HG03066 (cell line): ENCODE data around the gene NFAM1.

Source experiments
- ATAC-seq: cut with Tn5 transposase; IDR thresholded peaks from one replicate; pipeline ENCODE4 v1.9.1; 2021; ENCODE audit warnings: low read depth; ENCODE audit not compliant: unreplicated experiment

The NFAM1 gene

DNA sequence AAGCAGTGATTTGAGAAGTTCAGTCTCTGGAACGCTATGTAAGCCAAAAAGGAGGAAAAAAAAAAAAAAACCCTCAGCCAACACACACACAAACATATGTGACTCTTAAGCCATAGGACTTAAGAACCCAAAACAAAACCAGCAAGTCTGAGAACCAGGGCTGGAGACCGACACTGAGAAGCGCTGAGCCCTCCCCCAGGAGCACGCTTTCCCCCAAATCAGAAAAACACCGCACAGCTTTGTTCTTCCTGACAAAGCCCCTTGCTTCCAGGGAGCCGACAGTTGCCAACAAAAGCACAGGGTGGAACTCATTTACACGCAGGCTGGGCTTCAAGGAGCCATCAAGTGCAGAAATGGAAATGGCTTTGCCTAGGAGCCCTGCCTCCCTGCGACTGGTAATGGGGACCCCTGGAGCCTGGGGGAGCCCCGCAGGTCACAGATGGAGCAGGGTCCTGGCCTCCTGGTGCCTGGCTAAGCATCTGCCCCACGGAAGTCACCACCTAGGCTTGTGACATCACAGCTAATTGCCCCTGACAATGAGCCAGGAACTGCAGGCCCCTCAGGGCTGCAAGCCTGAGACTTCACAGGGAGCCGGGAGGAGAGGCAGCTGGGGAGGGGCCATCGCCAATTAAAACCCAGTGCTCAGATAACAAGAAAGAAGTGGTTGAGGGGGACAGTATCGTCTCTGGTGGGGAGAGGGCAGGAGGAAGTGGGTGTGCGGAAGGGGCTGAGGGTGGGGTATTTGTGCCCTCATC, 66.9 kb downstream of the NFAM1 start:
- ATAC-seq: no peak

DNA sequence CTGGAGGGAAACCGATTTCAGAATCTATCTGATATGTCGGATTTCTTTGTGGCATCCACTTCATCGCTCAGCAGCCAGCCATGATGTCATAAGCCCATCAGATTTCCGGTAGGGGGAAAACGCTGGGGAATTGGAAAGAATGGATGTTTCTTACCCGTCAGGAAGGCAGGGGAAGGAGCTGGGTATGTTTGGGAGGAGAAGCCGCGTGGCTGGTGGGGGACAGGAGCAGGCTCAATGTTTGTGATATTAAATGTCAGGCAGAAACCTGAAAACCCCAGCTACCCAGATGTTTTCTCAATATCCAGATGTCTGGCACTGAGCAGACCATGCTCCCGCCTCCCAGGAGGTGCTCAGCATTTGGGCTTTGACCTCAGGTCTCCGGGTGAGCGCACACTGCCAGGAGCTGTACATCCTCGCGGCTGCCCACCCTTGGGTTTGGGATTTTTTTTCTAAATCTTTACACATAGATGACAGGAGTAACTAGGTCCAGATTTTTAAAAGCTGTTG, 67.5 kb downstream of the NFAM1 start:
- no peak for ATAC-seq

DNA sequence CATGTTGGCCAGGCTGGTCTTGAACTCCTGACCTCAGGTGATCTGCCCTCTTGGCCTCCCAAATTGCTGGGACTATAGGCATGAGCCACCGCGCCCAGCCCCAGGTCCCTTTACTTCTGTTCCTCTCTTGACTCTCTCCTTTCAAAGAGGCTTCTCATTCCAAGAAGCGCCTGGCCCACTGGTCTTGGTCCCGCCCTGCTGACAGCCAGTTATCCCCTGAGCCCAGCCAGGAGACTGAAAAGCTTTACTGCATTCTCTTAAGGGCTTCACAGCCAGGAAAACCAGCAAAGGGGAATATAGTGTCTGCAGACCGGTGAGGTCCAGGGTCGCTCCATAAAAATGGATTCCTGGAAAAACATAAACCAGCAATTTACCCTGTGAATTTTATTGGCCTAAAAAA, 68.3 kb downstream of the NFAM1 start:
- ATAC-seq: no peak

DNA sequence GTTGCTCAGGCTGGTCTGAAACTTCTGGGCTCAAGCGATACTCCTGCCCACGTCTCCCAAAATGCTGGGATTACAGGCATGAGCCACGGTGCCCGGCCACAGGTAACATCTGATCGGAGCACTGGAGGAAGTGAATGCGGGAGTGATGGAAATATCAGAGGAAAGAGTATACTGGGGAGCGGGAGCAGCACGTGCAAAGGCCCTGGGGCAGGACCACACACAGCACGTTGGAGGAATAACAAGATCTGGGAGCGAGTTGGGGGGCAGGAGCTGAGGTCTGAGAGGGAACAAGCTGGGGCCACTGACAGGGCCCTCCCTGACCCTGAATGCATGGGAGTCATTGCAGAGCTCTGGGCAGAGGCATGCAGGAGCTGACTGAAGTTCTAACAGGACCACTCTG, 70.7 kb downstream of the NFAM1 start:
- ATAC-seq: no peak

DNA sequence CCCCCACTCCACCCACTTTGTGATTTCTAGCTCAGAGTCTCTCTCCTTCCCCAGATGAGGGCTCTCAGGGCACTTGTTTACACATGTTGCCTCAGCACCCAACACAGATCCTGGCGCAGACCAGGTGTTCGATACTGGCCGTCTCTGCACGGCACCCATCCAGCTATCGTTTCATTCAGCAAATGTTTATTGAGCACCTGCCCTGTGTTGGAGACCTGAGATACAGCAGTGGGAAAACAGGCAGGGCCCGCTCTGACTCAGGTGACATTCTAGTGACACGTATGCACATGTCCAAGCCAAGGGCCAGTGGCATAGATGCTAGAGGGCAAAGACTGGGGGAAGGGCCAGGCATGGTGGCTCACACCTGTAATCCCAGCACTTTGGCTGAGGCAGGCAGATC, 71.9 kb downstream of the NFAM1 start:
- no peak for ATAC-seq

DNA sequence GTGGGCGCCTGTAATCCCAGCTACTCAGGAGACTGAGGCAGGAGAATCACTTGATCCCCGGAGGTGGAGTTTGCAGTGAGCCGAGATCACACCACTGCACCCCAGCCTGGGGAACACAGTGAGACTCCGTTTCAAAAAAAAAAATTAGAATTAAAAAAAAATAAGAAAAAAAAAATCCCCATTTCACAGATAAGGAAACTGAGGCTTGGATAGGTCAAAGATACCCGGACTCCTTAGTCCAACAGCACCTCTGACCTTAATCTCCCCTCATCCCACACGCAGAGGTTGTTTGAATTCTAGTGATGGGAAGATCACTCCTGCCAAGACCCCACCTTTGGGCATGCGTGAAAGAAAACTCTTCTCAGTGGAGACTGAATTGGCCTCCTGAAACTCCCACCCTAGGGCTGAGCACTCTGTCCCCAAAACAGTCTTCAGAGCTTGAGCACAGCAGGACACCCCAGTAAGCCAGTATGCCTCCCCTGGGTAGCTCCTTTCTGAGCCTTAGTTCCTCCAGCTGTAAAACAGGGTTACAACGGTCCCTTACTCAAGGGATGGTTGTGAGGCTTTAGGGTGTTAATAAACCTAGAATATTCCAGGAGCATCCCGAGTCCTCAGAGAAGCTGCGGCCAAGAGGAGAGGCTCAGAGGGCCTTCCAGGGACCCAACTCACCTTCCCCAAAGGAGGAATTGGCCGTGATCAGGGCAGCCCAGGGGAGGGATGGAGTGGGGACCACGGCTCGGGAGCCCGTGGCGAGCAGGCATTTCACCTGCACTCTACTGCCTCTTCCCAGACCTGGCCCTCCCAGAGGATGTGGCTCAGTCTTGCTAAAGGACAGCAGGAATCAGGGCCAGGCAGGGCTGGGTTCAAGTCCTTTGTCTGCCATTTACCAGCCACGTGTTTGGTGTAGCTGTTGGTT, 73.3 kb downstream of the NFAM1 start:
- no peak for ATAC-seq

DNA sequence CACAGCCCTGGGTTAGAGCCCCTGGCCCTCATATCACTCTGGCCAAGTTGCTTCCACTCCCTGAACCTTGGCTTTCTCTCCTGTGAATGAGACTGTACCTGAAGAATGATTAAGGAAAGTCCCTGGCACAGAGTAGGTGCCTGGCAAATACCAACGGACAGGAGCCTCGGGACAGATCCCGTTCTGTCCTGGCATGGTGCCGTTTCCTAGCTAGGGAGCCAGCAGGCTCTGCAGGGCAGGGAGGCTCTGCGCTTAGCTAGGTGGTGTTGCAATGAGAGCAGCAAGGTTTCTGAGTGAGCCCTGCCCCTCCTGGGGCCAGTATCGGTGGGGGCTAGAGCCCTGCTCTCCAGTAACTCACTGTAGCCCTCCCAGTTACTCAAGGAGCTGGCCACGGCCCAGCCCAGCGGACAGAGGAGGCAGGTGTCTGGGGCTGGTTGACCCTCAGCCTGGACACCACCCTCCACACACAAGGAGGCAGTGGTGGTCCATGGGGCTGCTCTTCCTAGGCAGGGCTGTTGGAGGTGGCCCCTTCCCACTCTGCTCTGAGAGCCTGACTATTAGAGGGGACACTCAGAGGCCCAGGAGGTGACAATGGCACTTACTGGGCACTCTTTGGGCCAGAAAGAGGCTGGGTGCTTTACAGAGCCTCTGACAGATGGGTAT, 74.4 kb downstream of the NFAM1 start:
- ATAC-seq: no peak

DNA sequence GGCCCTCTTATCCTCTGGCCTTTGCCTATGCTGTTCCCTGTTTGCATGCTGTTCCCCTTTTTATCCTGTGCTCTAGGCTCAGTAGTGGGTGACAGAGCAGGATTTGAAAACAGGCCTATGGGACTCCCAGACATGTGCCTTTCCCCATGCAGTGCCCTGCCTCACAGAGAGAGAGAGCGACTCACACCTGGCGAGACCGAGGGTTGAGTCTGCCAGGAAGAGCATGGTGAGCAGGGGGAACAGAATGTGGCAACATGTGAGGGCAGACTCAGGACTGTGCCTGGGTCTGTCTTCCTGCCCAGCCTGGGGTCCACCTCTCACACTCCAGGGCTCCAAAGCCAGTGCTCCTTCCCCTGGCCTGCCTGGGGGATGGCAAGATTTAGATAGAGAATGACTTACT, 75.0 kb downstream of the NFAM1 start:
- ATAC-seq: no peak

DNA sequence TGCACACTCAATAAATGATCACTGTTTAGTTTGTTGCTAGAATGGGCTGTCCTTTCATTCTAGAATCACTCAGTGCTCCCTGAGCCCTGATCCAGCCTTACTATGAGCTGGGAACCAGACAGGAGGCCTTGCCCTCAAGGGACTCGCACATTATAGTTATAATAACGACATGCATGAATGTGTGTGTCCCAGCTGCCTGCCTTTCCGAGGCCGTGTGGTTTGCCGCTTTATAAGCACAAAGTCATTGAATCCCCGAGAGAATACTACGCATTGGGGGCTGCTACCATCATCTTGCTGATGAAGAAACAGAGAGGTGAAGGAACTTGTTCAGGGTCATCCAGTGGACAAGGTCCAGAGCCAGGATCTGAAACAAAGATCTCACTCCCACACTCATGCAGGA, 75.7 kb downstream of the NFAM1 start:
- ATAC-seq: no peak

DNA sequence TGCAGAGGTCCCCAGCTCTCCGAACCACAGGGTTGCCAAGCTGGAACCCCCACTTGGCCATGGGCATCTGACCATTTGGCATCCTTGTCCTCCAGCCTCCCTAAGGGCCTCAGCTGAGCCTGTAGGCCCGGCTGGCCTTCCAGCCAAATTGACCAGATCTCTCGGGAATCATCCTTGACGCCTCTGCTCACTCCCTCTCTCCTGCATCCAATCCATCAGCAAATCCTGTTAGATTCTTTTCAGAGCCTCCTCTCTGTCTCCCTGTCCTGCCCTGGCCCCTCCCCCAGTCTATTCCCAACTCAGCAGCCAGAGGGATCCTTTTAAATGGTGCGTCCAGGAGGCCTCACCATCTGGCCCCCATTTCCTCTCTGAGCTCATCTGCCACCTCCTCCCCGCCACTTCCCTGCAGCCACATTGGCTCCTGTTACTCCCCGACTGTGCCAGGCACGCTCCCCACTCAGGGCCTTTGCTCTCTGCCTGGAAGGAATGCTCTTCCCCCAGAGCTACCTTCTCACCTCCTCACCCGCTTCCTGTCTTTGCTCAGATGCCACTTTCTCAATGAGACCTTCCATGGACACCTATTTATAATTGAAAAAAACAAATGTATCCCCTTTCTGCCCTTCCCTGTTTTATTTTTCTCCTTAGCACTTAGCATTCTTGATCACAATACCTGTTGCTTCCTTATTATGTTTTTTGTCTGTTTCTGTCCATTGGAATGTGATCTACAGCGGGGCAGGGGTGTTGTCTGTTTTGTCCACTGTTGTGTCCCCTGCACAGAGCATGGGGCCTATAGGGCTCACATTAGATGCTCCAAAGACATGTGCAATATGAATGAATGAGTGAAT, 78.1 kb downstream of the NFAM1 start:
- no peak for ATAC-seq

DNA sequence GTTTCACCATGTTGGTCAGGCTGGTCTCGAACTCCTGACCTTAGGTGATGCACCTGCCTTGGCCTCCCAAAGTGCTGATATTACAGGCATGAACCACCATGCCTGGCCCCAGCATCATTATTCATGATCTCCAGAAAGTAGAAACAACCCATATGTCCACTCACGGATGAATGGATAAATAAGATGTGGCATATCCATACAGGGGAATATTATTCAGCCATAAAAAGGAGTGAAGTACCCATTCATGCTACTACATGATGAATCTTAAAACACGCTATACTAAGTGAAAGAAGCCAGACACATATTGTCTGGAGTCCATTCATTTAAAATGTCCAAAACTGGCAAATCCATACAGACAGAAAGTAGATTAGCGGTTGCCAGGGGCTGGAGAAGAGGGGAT, 81.8 kb downstream of the NFAM1 start:
- ATAC-seq: no peak

DNA sequence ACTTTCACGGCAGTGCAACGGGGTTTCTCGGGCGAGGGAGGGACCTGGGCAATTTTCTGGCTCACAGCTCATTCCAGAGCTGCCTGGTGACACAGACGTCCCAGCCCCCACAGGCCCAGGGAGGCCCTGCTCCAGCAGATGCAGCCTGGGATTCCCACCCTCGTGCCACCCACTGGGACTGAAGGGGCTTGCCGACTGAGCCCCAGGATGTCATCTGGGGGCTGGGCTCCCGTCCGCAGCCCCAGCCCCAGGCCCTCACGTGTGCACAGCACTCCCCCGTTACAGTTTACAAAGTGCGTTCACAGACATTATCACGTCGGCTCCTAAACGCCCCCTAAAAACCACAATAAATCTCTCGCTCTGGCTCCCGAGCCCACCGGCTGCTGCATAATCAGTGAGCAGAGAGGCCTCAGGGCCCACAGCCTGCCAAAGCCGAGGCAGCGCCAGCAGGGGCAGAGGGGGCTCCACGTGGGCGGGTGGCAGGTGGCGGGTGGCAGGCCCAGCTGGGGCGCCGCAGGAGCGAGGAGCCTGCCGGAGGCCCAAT, 84.8 kb downstream of the NFAM1 start:
- no peak for ATAC-seq

DNA sequence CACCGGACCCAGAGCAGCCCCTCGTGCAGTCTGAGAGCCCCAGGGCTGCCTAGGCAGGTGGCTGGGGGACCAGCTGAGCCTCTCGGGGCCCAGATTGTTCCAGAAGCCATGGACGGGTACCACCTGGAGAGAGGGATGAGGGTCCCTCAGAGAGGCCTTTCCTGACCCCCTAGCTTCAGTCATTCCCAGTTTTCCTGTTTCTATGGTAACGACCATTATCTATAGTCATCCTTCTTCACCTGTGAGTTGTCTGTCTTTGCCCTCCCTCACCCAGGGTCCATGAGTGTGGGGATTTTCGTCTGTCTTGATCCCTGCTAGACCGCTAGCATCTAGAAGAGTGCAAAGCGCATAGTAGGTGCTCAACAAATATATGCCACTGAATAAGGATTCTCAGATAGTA, 85.5 kb downstream of the NFAM1 start:
- ATAC-seq: no peak

DNA sequence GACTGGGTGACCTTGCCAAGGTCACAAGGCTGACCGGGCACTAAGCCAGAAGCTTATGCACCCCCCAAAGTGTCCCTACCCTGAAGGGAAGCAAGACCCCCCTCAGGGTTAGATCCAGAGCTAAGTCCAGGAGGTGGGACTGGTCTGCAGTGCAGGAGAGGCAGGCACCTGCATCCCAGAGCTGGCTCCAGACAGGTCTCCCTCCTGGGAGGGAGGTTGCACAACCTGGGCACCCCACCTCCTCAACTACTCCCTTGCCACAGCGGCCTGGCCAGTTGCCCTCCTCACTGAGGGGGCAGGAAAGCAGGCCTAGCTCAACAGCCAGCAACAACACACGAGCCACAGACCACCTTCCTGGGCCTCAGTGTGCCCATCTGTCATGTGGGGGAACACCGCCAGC, 86.7 kb downstream of the NFAM1 start:
- ATAC-seq: no peak

DNA sequence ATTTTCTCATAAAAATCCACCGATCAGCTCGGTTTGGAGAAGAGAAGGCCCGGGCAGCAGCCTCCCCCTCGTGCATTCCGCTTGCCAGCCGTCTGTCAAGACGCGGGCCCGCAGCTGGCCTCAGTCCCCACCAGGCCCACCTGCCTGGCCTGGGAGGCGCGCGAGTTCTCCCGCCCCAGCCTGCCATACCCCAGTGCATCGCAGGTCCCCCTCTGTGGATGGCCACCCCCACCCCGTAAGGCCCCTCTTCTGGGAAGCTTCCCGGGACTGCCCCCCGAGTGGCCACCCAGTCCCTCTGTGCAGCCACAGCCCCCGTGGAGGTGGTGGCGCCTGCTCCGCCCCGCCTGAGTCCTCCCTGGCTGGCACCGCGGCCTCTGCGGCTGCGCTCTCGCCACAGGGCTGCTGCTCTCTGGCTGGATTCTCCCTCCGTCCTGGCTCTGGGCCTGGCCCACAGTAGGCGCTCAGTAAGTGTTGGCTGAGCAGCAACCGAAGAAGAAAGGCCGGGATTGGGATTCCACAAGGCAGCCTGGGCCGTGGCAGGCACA, 87.8 kb downstream of the NFAM1 start:
- no peak for ATAC-seq

DNA sequence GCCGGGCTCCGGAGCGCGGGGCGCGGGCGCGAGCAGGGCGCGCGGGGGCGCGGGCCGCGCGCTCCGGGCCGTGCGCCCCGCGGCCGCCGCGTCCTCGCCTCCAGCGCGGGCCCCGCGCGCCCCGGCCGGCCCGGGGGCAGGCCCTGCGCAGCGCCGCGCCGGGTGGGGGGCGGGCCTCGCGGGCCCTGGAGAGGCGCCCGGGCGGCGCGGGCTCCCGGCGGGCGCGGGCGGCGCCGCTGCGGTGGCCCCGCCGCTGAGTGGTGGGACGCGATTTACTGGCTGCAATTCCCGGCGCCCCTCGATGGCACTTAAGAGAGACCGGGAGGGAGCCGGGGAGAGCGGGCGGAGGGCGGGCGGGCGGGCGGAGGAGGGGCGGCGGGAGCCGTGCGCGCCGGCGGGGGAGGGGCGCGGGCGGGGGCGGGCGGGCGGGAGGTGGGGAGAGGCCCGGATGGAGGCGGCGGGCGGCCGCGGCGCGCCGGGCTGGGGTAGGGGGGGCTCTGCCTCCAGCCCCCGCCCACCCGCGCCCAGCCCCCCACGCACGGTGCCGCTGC, 88.6 kb downstream of the NFAM1 start:
- no peak for ATAC-seq

DNA sequence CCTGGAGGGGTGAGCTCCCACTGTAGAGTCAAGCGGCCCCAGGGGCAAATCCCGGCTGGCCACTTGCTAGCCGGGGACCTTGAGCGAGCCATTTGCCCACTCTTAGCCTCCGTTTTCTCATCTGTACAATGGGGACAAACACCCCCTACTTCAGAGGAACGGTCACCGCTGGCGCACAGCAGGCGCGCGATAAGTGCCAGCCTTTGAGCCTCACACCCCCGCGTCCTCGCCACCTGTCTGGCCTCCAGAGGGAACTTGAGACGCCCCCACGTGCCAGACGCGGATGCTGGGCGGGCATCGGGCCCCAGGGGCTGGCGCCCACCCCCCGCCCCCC, 89.1 kb downstream of the NFAM1 start:
- no peak for ATAC-seq

DNA sequence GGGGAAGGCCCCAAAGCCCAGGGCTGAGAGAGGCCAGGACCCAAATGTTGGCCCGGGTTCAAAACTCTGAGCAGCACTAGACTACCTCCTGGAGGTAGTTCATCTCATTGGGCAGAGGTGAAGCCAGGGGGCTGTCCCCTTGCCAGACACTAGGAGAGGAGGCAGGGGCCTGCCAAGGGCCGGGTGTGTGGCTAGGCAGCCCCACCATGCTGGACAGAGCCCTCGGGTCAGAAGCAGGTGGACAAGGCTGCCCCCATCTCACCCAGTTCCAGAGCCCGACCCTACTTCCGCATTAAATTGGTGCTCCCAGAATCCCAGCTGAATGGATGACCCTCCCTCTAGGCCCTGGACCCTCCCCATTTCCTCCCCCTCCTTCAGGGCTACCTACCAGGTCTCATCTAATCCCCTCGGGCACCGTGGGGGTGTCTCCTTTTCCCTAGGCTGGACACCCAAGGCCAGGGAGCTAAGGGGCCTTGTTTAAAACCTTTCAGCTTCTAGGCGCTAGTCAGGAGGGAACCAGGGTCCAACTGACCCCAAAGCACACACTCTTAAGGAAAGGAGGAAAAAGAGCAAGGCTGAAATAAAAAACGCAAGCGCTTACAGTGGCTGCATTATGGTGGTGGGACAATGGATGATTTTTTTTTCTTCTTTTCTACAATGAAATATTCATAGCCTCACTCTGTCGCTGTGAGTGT, 89.6 kb downstream of the NFAM1 start:
- ATAC-seq: no peak

DNA sequence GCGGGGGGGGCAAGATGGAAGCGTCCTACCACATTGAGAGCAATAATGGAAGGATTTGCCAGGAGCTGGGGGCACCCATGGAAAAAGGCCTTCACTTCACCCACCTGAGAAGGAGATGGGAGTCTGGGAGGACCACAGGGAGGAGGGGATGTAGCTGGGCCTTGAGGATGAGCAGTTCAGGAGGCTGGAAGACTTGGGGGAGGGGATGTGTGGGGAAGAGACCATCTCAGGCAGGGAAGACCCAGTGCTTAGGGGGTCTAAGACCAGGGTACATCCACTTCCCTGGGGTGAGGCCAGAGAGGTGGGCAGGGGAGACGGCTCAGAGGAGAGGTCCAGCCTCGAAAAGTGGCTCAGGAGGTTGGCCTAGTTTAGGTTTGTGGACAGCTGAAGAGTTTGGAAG, 90.4 kb downstream of the NFAM1 start:
- no peak for ATAC-seq
